Subcutaneous abdominal adipose tissue (tissue), 5 donors: Measurements from ENCODE around the gene SEC24B.
"Not testable (repeated sequence)": the region's sequence is repeated elsewhere in the genome, so short reads cannot be mapped to it uniquely, and the experiment has no call there.

Experiments used
- H3K27ac ChIP-seq: one replicate; pipeline ENCODE4 v1.7.0; 2013; ENCODE audit warnings: low read depth, mild to moderate bottlenecking, inconsistent platforms, low read length, moderate library complexity
- H3K27me3 ChIP-seq, 5 donors: one replicate each; pipeline ENCODE4 v1.7.0; 2013; ENCODE audit warnings: low read length in 5 of 5, inconsistent platforms in 1 of 5; ENCODE audit not compliant: control insufficient read depth in 5 of 5, insufficient read depth in 4 of 5
- H3K36me3 ChIP-seq, 5 donors: one replicate each; pipeline ENCODE4 v1.7.0; 2013; ENCODE audit warnings: low read length in 5 of 5; ENCODE audit not compliant: control insufficient read depth in 5 of 5, insufficient read depth in 5 of 5
- H3K4me1 ChIP-seq, 5 donors: one replicate each; pipeline ENCODE4 v1.7.0; 2013; ENCODE audit warnings: low read length in 5 of 5, mild to moderate bottlenecking in 3 of 5, moderate library complexity in 1 of 5; ENCODE audit not compliant: control insufficient read depth in 5 of 5, insufficient read depth in 5 of 5
- H3K4me3 ChIP-seq, 5 donors: one replicate each; pipeline ENCODE4 v1.7.0; 2013; ENCODE audit warnings: low read length in 5 of 5, low read depth in 1 of 5
- H3K9ac ChIP-seq, 5 donors: one replicate each; pipeline ENCODE4 v1.7.0; 2013; ENCODE audit warnings: low read length in 5 of 5, mild to moderate bottlenecking in 4 of 5, moderate library complexity in 3 of 5
- H3K9me3 ChIP-seq, 5 donors: one replicate each; pipeline ENCODE4 v1.7.0; 2013; ENCODE audit warnings: low read length in 5 of 5; ENCODE audit not compliant: control insufficient read depth in 5 of 5
- donor health status: healthy.
- donor health status: healthy.
- donor health status: healthy.
- donor health status: healthy.
- donor health status: healthy.

SEC24B gene

DNA sequence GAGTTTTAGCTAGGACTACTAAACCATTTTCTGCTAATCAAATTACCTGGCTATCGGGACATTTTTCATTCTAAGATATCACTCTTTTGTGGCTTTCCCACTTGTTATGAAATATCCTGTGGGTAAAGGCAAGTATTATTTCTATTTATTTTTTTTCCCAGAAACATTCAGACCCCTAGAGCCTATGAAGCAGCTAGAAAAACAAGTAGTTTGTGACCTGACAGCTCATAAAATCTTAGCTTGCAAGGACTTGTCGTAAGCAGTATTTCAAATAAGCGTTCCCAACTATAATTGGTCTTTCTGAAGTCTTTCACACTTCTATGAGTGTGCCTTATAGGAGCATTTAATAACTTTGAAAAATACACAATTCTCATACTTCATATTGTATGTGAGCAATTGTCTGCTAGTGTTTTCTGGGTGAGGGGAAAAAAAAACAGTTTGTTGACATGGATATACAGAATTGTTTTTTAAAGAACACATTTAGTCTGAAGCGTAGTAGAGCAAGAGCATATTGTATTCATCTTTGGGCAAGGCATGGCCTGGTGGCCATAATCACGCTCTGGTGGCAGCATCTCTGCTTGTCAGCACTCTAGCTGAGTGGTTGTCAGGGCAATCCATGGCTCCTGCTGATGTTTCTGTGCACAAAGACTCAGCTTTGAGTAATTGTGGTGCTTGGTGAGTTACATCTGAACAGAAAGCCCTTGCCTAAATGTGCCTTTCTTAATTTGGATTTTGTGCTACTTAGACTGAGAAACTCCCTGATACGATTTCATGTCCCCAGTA is 129.0 kb downstream of the SEC24B start:
- no peaks in the 10 kb centered on the region for H3K9me3 ChIP-seq
- H3K9ac ChIP-seq = no peak overlapping the region
- no peaks in the 10 kb centered on the region for H3K27me3 ChIP-seq
- H3K27ac ChIP-seq = no peak overlapping the region
- no peak overlapping the region for H3K4me3 ChIP-seq
- peaks cover 0 to 31% (median 25%) of the 10 kb centered on the region in 5 donors for H3K4me1 ChIP-seq
- H3K36me3 ChIP-seq = no peaks in the 10 kb centered on the region

DNA sequence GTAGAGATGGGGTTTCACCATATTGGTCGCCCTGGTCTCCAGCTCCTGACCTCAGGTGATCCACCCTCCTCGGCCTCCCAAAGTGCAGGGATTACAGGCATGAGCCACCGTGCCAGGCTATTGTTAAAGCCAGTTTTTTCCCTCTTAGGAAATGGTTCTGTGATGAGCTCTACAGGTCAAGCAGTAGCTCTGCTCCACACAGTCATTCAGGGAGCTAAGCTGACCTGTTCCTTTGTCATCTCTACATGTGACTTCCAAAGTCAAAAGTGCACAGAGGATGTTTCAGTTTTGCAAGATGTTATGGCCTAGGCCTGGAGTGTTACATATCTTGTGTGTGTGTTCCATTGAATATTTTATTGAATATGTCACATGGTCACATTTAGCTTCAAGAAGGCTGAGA is 137.9 kb downstream of the SEC24B start:
- H3K27me3 ChIP-seq = no peaks in the 10 kb centered on the region
- peaks cover 0 to 3% (median 0%) of the 10 kb centered on the region in 5 donors for H3K4me1 ChIP-seq
- H3K36me3 ChIP-seq = no peaks in the 10 kb centered on the region
- peaks cover 0 to 3% (median 0%) of the 10 kb centered on the region in 5 donors for H3K9me3 ChIP-seq
- no peak overlapping the region for H3K27ac ChIP-seq
- H3K4me3 ChIP-seq = no peak overlapping the region
- no peak overlapping the region for H3K9ac ChIP-seq

DNA sequence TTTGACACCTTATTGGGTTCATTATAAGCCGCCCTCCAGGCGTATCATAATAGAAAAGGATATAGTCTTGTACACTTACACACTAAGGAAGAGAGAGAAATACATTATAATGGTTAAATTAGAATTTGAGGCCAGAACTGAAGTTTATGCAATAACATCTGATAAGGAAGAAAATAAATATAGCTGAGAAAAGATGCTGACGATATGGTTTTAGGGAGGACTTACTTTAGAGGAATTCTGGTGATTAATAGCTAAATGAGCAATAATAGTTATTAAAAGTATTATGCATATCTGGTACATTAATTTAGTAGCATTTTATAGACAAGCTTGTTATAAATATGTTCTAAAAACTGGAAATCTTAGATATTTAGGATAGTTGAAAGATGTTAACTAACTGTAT is 138.5 kb downstream of the SEC24B start:
- Histone ChIP-seq H3K9ac (no peak overlapping the region), H3K4me1 (peaks cover 0 to 3% (median 0%) of the 10 kb centered on the region in 5 donors), H3K9me3 (peaks cover 0 to 3% (median 0%) of the 10 kb centered on the region in 5 donors), H3K27me3 (no peaks in the 10 kb centered on the region), H3K36me3 (no peaks in the 10 kb centered on the region), H3K27ac (no peak overlapping the region), H3K4me3 (no peak overlapping the region)

DNA sequence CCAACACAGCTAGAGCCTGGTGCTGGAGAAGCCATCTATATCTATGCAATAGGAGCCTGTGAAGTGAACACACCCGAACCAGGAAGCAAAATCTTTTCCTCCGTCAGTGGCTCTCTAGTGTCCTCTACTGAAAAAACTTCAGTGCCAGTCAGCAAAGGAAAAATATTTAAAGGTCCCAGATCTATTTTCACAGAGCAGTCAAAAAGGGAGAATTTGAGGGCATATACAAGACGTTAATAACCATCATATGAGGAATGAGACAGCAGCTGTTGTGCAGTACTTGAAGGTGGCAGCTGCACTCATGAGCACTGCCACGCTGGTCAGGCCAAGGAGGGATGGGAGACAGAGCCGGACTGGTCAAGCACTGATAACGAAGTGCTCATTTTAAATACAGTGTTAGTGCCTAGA is 140.8 kb downstream of the SEC24B start:
- Histone ChIP-seq H3K27me3 (no peaks in the 10 kb centered on the region), H3K27ac (no peak overlapping the region), H3K4me1 (peaks cover 0 to 3% (median 0%) of the 10 kb centered on the region in 5 donors), H3K9ac (no peak overlapping the region), H3K4me3 (no peak overlapping the region), H3K9me3 (peaks cover 0 to 3% (median 0%) of the 10 kb centered on the region in 5 donors), H3K36me3 (no peaks in the 10 kb centered on the region)

DNA sequence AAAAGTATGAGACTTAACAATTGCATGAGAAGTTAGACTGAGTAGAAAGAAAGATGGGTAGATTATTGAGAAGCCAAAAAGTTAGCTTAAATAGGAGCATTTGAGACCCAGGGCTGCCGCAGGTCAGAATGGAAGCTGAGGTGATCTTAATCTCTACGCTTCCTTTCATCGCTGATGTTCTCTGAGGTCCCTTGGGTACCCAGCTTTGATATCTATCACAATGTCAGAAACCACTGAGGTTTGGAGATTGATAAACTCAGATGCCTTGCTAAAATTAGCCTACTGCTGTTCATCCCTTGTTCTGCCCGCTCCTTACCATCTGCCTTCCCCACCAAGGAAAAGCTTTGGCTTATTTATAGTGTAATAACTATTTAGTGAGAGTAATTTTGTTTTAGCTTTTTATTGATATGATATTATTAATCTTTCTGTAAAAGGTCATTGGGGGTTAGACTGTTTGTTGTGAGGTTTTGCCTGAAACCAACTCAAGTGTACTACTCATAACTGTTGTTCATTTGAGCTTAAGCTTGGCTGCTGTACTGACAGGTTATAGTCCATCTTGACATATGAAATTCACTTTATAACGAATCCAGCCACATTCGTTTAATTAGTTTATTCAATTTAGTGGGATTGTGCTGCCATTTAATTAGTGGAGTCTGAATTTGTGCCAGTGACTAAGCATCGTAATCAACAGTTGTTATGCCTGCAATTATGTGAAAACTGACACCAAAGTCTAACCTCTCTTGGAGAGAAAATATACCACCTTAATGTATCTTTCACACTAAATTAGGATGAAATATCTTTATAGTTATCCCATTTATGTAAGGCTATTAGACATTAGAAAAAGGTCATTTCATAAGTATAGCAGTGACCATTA is 141.6 kb downstream of the SEC24B start:
- H3K36me3 ChIP-seq = no peaks in the 10 kb centered on the region
- no peaks in the 10 kb centered on the region for H3K27me3 ChIP-seq
- no peak overlapping the region for H3K27ac ChIP-seq
- peaks cover 0 to 3% (median 0%) of the 10 kb centered on the region in 5 donors for H3K9me3 ChIP-seq
- H3K9ac ChIP-seq = no peak overlapping the region
- H3K4me1 ChIP-seq = peaks cover 0 to 3% (median 0%) of the 10 kb centered on the region in 5 donors
- H3K4me3 ChIP-seq = no peak overlapping the region

DNA sequence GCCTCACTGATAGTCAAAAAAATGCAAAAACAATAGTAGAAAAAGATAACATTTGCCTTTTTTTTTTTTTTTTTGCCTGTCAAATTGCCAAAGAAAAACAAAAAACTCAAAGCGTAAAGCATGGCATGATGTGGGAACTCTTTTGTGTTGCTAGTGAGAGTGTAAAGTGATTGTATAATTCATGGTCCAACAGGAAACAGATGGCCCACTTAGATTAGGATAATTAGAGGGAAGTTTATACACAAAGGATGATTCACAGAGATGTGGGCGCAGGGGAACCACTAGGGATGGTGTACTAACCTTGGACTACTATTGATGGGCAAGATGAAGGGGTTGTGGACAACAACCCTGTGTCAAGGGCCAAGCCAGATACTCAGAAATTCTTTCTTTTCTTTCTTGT is 142.8 kb downstream of the SEC24B start:
- H3K4me1 ChIP-seq = peaks cover 0 to 3% (median 0%) of the 10 kb centered on the region in 5 donors
- H3K9ac ChIP-seq = no peak overlapping the region
- H3K36me3 ChIP-seq = no peaks in the 10 kb centered on the region
- no peak overlapping the region for H3K27ac ChIP-seq
- H3K4me3 ChIP-seq = no peak overlapping the region
- peaks cover 0 to 2% (median 0%) of the 10 kb centered on the region in 5 donors for H3K9me3 ChIP-seq
- no peaks in the 10 kb centered on the region for H3K27me3 ChIP-seq

DNA sequence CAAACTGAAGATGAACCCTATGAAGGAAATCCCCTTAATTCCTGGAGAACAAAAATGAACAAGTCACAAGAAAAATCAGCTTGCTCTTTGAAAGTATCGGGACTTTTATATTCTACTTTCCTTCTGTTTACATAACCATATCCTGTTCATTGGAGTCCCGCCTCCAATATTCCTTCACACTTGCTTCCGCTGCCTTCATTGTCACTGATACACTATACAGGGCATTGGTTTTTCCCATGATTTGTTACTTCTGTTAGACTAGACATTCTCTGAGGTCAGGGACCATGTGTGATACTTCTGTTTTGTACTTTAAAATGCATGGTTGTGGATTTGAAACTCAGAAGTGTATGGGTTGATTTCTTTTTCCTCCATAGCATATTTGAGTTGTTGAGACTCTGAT is 145.2 kb downstream of the SEC24B start:
- H3K4me3 ChIP-seq = no peak overlapping the region
- H3K9me3 ChIP-seq = no peaks in the 10 kb centered on the region
- peaks cover 0 to 3% (median 0%) of the 10 kb centered on the region in 5 donors for H3K4me1 ChIP-seq
- no peaks in the 10 kb centered on the region for H3K27me3 ChIP-seq
- no peak overlapping the region for H3K9ac ChIP-seq
- no peaks in the 10 kb centered on the region for H3K36me3 ChIP-seq
- H3K27ac ChIP-seq = no peak overlapping the region

DNA sequence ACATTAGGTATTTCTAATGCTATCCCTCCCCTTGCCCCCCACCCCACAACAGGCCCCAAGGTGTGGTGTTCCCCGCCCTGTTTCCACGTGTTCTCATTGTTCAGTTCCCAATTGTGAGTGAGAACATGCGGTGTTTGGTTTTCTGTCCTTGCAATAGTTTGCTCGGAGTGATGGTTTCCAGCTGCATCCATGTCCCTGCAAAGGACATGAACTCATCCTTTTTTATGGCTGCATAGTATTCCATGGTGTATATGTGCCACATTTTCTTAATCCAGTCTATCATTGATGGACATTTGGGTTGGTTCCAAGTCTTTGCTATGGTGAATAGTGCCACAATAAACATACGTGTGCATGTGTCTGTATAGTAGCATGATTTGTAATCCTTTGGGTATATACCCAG is 146.4 kb downstream of the SEC24B start:
- not testable (repeated sequence) for H3K9ac ChIP-seq, H3K4me3 ChIP-seq, H3K36me3 ChIP-seq, H3K27ac ChIP-seq, H3K9me3 ChIP-seq, H3K4me1 ChIP-seq, H3K27me3 ChIP-seq

DNA sequence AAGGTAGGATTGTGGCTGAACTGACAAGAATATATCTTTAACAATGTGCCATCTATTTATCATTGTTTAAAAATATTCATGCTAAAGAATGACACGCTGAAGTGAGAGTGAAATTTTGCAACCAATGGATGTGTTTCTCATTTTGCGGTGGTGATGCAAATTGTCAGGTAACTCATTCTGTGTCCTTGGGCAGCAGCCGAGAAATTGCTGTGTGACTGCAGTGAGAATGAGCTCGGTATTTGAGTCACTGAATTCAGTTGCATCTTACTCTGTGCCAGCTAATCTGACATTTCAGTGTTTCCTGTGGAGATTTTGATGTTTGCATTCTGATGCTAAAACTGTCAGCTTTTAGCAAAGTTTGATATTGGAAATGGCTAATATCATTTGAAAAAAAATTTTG is 154.6 kb downstream of the SEC24B start:
- H3K9ac ChIP-seq = no peak overlapping the region
- no peaks in the 10 kb centered on the region for H3K4me1 ChIP-seq
- H3K9me3 ChIP-seq = no peaks in the 10 kb centered on the region
- H3K27me3 ChIP-seq = no peaks in the 10 kb centered on the region
- no peak overlapping the region for H3K27ac ChIP-seq
- no peak overlapping the region for H3K4me3 ChIP-seq
- H3K36me3 ChIP-seq = no peaks in the 10 kb centered on the region

DNA sequence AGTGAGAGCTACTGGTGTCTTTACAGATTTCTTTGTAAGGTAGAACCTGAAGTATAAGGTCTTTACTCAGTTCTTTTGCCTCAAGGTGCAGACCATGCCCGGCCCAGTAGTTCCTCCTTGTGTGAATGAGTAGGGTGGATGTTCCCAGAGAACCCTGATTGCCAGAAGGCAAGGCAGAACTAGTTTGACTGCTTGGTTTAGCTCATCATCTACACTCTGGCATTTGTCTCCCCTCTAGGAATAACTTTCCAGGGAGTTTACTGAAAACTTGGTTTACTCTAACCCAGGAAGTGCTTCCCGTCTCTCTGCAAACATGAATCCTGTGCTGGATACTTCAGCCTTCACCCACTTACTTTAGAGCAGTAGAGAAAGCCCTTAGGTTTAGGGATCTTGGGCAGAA is 155.5 kb downstream of the SEC24B start:
- no peak overlapping the region for H3K9ac ChIP-seq
- no peak overlapping the region for H3K27ac ChIP-seq
- H3K27me3 ChIP-seq = no peaks in the 10 kb centered on the region
- no peaks in the 10 kb centered on the region for H3K4me1 ChIP-seq
- no peak overlapping the region for H3K4me3 ChIP-seq
- no peaks in the 10 kb centered on the region for H3K36me3 ChIP-seq
- no peaks in the 10 kb centered on the region for H3K9me3 ChIP-seq
